ENCODE results near the gene UTRN.

DNA sequence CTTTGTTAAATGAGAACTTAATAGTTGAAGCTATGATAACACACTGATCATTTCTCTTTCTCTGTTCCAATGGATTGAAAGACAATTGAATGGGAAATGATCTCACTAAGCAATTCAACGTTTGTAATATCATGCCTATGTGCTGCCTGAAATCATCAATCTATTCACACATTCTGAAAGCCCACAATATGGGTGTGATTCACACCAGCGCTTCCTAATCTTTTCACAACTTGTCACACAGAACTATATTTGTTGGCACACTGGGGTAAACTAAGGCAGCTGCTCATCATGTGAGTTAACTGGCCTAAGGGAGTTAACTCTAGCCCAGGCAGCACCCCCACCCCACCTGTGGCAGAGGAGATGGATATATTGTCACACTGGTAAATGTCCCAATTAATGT, 37.1 kb upstream of the UTRN start:
- TF ChIP-seq CTCF (IDR thresholded peaks at IDR 0.05) (no peak), POLR2A (IDR thresholded peaks at IDR 0.05) (no peak)
